GM20000 (cell line): ENCODE results near the gene MLXIPL.

Experiments
- DNase-seq: peaks from one replicate; pipeline ENCODE4 v3.0.0; 2012; ENCODE audit warnings: low spot score
- CTCF ChIP-seq: IDR thresholded peaks from 2 replicates; pipeline ENCODE4 v1.5.1; 2012; ENCODE audit warnings: mild to moderate bottlenecking, control low read depth; ENCODE audit errors: extremely low read depth, missing control alignments

MLXIPL gene

GRCh38 chr7:73606801-73607691, 17.3 kb downstream of the MLXIPL start:
- TF ChIP-seq CTCF: peak; percentile 85
- peak; percentile 86 for DNase-seq

- DNase-seq: no peak
- no peak for TF ChIP-seq CTCF
These were observed 18.6 kb downstream of the MLXIPL start for GRCh38 chr7:73605601-73606220.

- DNase-seq: no peak
- TF ChIP-seq CTCF: no peak
These were observed 21.3 kb downstream of the MLXIPL start for GRCh38 chr7:73602721-73603651.

DNA sequence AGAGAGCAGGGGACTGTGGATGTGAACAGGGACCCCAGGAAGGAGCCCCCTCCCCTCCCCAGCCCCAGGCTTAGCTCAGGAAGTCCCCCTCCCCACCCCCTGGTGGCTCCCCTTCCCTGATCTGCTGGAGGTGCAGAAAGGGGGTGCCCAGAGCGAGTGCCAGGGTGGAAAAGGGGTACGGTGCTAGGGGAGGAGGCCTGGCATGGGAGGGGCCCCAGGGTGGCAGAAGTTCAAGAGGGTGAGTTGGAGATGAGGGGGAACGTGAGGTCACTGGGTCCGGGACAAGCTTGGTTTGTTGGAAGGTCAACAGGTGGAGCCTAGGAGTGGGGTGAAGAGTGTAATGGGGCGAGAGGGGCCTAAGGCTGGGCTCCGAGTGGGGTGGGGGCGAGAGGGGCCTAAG, 24.4 kb downstream of the MLXIPL start:
- no peak for DNase-seq
- TF ChIP-seq CTCF: no peak

GRCh38 chr7:73599151-73599882, 25.0 kb downstream of the MLXIPL start:
- DNase-seq: no peak
- TF ChIP-seq CTCF: no peak

GRCh38 chr7:73597978-73598782, 26.1 kb downstream of the MLXIPL start:
- no peak for TF ChIP-seq CTCF
- no peak for DNase-seq
